ENCODE measurements around the gene CAMKK2.

CAMKK2 gene

GRCh38 chr12:121267822-121268221 lies 28.7 kb downstream of the CAMKK2 start:
- Histone ChIP-seq H3K36me3 (ENCODE audit: insufficient read depth, low read length) (peaks cover 31% of the 10 kb centered on the region; the same call in 1 of the 2 replicates), H3K27me3 (ENCODE audit: insufficient read depth, low read length, poor library complexity, severe bottlenecking) (no peaks in the 10 kb centered on the region), H3K79me2 (ENCODE audit: insufficient read depth, low read length) (no peaks in the 10 kb centered on the region), H2AFZ (ENCODE audit: low read length) (no peak overlapping the region), H3K4me3 (ENCODE audit: low read length, poor library complexity, severe bottlenecking) (no peak overlapping the region), H3K9me2 (replicated peaks; ENCODE audit: low read depth, low read length) (no peaks in the 10 kb centered on the region), H4K20me1 (ENCODE audit: insufficient read depth, low read length, poor library complexity, severe bottlenecking) (no peaks in the 10 kb centered on the region), H3F3A (ENCODE audit: low read depth) (no peaks in the 10 kb centered on the region), H3K9me3 (ENCODE audit: insufficient read depth, low read depth, low read length) (no peaks in the 10 kb centered on the region), H3K9ac (ENCODE audit: low read depth, low read length, poor library complexity, severe bottlenecking) (no peak overlapping the region), H3K4me2 (ENCODE audit: low read depth, low read length, poor library complexity, severe bottlenecking) (no peak overlapping the region), H3K4me1 (ENCODE audit: insufficient read depth, low read length, poor library complexity, severe bottlenecking) (no peaks in the 10 kb centered on the region)
- no peak for TF ChIP-seq EZH2phosphoT487 (IDR thresholded peaks at IDR 0.05; ENCODE audit: borderline replicate concordance)
- TF ChIP-seq, protein P1, sequence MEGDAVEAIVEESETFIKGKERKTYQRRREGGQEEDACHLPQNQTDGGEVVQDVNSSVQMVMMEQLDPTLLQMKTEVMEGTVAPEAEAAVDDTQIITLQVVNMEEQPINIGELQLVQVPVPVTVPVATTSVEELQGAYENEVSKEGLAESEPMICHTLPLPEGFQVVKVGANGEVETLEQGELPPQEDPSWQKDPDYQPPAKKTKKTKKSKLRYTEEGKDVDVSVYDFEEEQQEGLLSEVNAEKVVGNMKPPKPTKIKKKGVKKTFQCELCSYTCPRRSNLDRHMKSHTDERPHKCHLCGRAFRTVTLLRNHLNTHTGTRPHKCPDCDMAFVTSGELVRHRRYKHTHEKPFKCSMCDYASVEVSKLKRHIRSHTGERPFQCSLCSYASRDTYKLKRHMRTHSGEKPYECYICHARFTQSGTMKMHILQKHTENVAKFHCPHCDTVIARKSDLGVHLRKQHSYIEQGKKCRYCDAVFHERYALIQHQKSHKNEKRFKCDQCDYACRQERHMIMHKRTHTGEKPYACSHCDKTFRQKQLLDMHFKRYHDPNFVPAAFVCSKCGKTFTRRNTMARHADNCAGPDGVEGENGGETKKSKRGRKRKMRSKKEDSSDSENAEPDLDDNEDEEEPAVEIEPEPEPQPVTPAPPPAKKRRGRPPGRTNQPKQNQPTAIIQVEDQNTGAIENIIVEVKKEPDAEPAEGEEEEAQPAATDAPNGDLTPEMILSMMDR (conservative IDR thresholded peaks at IDR 0.05; ENCODE audit: low read length), result no peak

DNA sequence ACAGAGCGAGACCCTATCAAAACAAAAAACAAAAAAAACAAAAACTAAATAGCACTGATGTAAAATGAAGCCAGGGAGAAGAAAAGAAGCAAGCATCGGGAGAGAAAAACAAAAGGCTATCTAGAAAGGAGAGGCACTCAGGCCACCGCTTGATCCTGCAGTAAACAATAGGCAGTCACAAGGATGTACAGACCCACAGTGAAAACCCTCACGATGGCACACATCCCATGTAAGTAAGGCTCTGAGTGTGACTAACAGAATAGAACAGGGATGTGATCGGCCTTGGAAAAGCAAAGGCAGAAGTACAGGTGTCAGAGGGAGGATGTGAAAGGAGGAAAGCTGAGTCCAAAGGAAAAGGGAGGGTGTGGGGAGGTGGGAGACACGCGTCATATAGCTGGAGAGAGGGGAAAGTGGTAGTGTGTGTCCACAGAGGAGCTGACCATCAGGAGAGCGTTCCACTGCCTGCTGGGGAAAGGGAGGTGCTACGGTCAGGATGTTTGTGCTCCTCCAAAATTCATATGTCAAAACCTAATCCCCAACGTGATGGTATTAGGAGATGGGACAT lies 31.5 kb downstream of the CAMKK2 start:
- Histone ChIP-seq H3K79me2 (ENCODE audit: insufficient read depth, low read length) (no peaks in the 10 kb centered on the region), H3K27me3 (ENCODE audit: insufficient read depth, low read length, poor library complexity, severe bottlenecking) (no peaks in the 10 kb centered on the region), H3K9me2 (replicated peaks; ENCODE audit: low read depth, low read length) (no peaks in the 10 kb centered on the region), H3K36me3 (ENCODE audit: insufficient read depth, low read length) (peaks cover 35% of the 10 kb centered on the region; the same call in 1 of the 2 replicates), H3K9me3 (ENCODE audit: insufficient read depth, low read depth, low read length) (no peaks in the 10 kb centered on the region), H4K20me1 (ENCODE audit: insufficient read depth, low read length, poor library complexity, severe bottlenecking) (no peaks in the 10 kb centered on the region), H3K9ac (ENCODE audit: low read depth, low read length, poor library complexity, severe bottlenecking) (no peak overlapping the region), H3K4me3 (ENCODE audit: low read length, poor library complexity, severe bottlenecking) (no peak overlapping the region), H3K4me1 (ENCODE audit: insufficient read depth, low read length, poor library complexity, severe bottlenecking) (no peaks in the 10 kb centered on the region), H3K4me2 (ENCODE audit: low read depth, low read length, poor library complexity, severe bottlenecking) (no peak overlapping the region), H3F3A (ENCODE audit: low read depth) (no peaks in the 10 kb centered on the region), H2AFZ (ENCODE audit: low read length) (no peak overlapping the region)
- TF ChIP-seq, protein P1 (conservative IDR thresholded peaks at IDR 0.05; ENCODE audit: low read length), result no peak
- no peak for TF ChIP-seq EZH2phosphoT487 (IDR thresholded peaks at IDR 0.05; ENCODE audit: borderline replicate concordance)

DNA sequence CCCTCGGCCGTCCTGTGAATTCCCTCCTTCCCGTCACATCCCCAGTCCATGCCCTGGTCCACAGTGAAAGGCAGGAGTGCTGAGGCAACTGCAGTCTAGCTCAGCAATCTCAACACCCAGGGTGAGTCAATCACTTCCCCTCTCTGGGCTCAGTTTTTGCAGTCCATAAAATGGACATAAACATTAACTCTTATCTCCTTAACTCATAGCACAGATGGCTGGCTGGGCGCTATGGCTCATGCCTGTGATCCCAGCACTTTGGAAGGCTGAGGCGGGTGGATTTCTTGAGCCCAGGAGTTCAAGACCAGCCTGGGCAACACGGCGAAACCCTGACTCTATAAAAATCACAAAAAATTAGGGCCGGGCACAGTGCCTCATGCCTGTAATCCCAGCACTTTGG lies 32.4 kb downstream of the CAMKK2 start:
- H3K4me2 ChIP-seq (ENCODE audit: low read depth, low read length, poor library complexity, severe bottlenecking), result no peak overlapping the region
- H3K27me3 ChIP-seq (ENCODE audit: insufficient read depth, low read length, poor library complexity, severe bottlenecking), result no peaks in the 10 kb centered on the region
- H3F3A ChIP-seq (ENCODE audit: low read depth), result no peaks in the 10 kb centered on the region
- H3K4me3 ChIP-seq (ENCODE audit: low read length, poor library complexity, severe bottlenecking), result no peak overlapping the region
- TF ChIP-seq EZH2phosphoT487 (IDR thresholded peaks at IDR 0.05; ENCODE audit: borderline replicate concordance), result no peak
- TF ChIP-seq, protein P1 (conservative IDR thresholded peaks at IDR 0.05; ENCODE audit: low read length), result no peak
- peaks cover 35% of the 10 kb centered on the region; the same call in 1 of the 2 replicates for H3K36me3 ChIP-seq (ENCODE audit: insufficient read depth, low read length)
- no peaks in the 10 kb centered on the region for H3K79me2 ChIP-seq (ENCODE audit: insufficient read depth, low read length)
- no peaks in the 10 kb centered on the region for H3K4me1 ChIP-seq (ENCODE audit: insufficient read depth, low read length, poor library complexity, severe bottlenecking)
- no peaks in the 10 kb centered on the region for H3K9me2 ChIP-seq (replicated peaks; ENCODE audit: low read depth, low read length)
- no peak overlapping the region for H2AFZ ChIP-seq (ENCODE audit: low read length)
- no peaks in the 10 kb centered on the region for H3K9me3 ChIP-seq (ENCODE audit: insufficient read depth, low read depth, low read length)
- no peak overlapping the region for H3K9ac ChIP-seq (ENCODE audit: low read depth, low read length, poor library complexity, severe bottlenecking)
- no peaks in the 10 kb centered on the region for H4K20me1 ChIP-seq (ENCODE audit: insufficient read depth, low read length, poor library complexity, severe bottlenecking)
